LNCaP clone FGC (cell line): ENCODE data around the gene PRTG.
"Not testable (repeated sequence)": the region's sequence is repeated elsewhere in the genome, so short reads cannot be mapped to it uniquely, and the experiment has no call there.

ENCODE experiments used
- DNase-seq: peaks from one replicate; pipeline ENCODE4 v3.0.0-alpha.2; 2011; ENCODE audit warnings: low read depth
- H3K4me3 ChIP-seq: 2 replicates; pipeline ENCODE4 v1.5.1; 2011; ENCODE audit warnings: mild to moderate bottlenecking, low read depth, low read length, control low read depth
- TF ChIP-seq, protein P1 (sequence below): IDR thresholded peaks from 2 replicates; pipeline ENCODE4 v1.5.1; 2012; ENCODE audit warnings: mild to moderate bottlenecking; ENCODE audit not compliant: control insufficient read depth, insufficient read depth; ENCODE audit errors: extremely low read depth

Gene PRTG

DNA sequence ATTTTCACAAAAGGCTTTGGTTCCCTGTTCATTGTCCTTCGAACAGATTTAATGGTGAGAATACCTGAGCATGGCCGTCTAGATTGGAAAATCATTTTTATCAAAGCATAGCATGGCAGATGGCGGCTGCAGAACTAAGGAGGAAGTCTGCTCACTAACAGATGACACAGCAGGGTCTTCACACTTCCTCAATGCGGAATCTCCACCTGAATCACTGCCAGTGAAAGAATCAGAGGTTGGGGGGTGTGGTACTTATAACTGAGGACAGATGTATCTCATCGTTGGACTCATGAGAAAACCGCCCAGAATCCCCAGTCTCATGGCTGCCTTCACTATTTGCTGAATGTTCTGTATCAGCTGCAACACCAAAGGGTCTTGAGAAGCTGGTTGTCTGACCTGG, 123.2 kb downstream of the PRTG start:
- TF ChIP-seq, protein P1, sequence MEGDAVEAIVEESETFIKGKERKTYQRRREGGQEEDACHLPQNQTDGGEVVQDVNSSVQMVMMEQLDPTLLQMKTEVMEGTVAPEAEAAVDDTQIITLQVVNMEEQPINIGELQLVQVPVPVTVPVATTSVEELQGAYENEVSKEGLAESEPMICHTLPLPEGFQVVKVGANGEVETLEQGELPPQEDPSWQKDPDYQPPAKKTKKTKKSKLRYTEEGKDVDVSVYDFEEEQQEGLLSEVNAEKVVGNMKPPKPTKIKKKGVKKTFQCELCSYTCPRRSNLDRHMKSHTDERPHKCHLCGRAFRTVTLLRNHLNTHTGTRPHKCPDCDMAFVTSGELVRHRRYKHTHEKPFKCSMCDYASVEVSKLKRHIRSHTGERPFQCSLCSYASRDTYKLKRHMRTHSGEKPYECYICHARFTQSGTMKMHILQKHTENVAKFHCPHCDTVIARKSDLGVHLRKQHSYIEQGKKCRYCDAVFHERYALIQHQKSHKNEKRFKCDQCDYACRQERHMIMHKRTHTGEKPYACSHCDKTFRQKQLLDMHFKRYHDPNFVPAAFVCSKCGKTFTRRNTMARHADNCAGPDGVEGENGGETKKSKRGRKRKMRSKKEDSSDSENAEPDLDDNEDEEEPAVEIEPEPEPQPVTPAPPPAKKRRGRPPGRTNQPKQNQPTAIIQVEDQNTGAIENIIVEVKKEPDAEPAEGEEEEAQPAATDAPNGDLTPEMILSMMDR = no peak
- DNase-seq = no peak

GRCh38 chr15:55618387-55618786, 124.6 kb downstream of the PRTG start:
- TF ChIP-seq, protein P1 = no peak
- DNase-seq = no peak
- no peak overlapping the region for H3K4me3 ChIP-seq

More for the DNA sequence above, 123.2 kb downstream of the PRTG start:
- H3K4me3 ChIP-seq = no peak overlapping the region

GRCh38 chr15:55615445-55615844, 127.5 kb downstream of the PRTG start:
- no peak for DNase-seq
- H3K4me3 ChIP-seq = no peak overlapping the region
- TF ChIP-seq, protein P1 = no peak

- DNase-seq = no peak
- TF ChIP-seq, protein P1 = no peak
- no peak overlapping the region for H3K4me3 ChIP-seq
These were observed 129.2 kb downstream of the PRTG start for GRCh38 chr15:55613727-55614126.

DNA sequence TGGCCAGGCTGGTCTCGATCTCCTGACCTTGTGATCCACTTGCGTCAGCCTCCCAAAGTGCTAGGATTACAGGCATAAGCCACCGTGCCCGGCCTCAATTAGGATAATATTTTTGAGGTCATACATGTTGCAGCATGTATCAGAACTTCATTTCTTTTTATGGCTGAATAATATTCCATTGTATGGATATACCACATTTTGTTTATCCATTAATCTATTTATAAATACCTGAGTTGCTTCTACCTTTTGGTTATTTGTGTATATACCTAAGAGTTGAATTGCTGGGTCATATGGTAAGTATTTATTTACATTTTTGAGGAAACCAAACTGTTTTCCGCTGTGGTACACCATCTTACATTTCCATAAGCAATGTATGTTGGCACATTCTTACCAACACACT, 136.7 kb downstream of the PRTG start:
- DNase-seq = no peak
- H3K4me3 ChIP-seq = no peak overlapping the region
- TF ChIP-seq, protein P1 = no peak

GRCh38 chr15:55601374-55601773, 141.6 kb downstream of the PRTG start:
- DNase-seq = no peak
- TF ChIP-seq, protein P1 = no peak
- H3K4me3 ChIP-seq = no peak overlapping the region

- TF ChIP-seq, protein P1 = no peak
- no peak overlapping the region for H3K4me3 ChIP-seq
- DNase-seq = no peak
These were observed 143.5 kb downstream of the PRTG start for GRCh38 chr15:55599439-55599838.

- not testable (repeated sequence) for H3K4me3 ChIP-seq, DNase-seq
These were observed 149.9 kb downstream of the PRTG start for GRCh38 chr15:55593019-55593418.
